Endothelial cell (in vitro differentiated cells): ENCODE results near the gene HBD. TPM values are rescaled to one million over a fixed set of nuclear protein-coding genes. Genes with fewer than 3 reads are reported as not detected.

Experiments used
- DNase-seq: peaks from one replicate; pipeline ENCODE4 v3.0.0; 2021; ENCODE audit warnings: low spot score
- H3K27ac Mint-ChIP-seq: one replicate; pipeline ENCODE4 v1.8.0; 2021; ENCODE audit warnings: mixed read lengths, inconsistent platforms; ENCODE audit not compliant: unreplicated experiment
- H3K27me3 Mint-ChIP-seq: one replicate; pipeline ENCODE4 v1.8.0; 2021; ENCODE audit warnings: mild to moderate bottlenecking, moderate library complexity, mixed read lengths, inconsistent platforms; ENCODE audit not compliant: unreplicated experiment
- H3K36me3 Mint-ChIP-seq: one replicate; pipeline ENCODE4 v1.8.0; 2021; ENCODE audit warnings: mild to moderate bottlenecking, low read depth, mixed read lengths, inconsistent platforms; ENCODE audit not compliant: unreplicated experiment
- H3K4me1 Mint-ChIP-seq: one replicate; pipeline ENCODE4 v1.8.0; 2021; ENCODE audit warnings: mild to moderate bottlenecking, mixed read lengths, inconsistent platforms; ENCODE audit not compliant: unreplicated experiment
- H3K4me3 Mint-ChIP-seq: one replicate; pipeline ENCODE4 v1.8.0; 2021; ENCODE audit warnings: mild to moderate bottlenecking, mixed read lengths, inconsistent platforms; ENCODE audit not compliant: unreplicated experiment
- H3K9me3 Mint-ChIP-seq: one replicate; pipeline ENCODE4 v1.8.0; 2021; ENCODE audit warnings: mixed read lengths, inconsistent platforms; ENCODE audit not compliant: unreplicated experiment
- long read RNA-seq: library from polyadenylated mRNA; unstranded; transcript quantifications from one replicate; pipeline ENCODE4 v2.0.0, GENCODE V29; 2020; ENCODE audit not compliant: unreplicated experiment
- total RNA-seq: library from RNA; stranded (reverse); fragmentation: NEBNext Ultra II Directional; extraction: Animal tissue kit (Norgen Biotek cat#: 25700); gene quantifications from one replicate; pipeline ENCODE4 v1.2.1, GENCODE V29; 2021; ENCODE audit not compliant: unreplicated experiment
- TF ChIP-seq, protein P1 (sequence below): fragments of 200-600 bp; sonication (generic); IDR thresholded peaks from one replicate; pipeline ENCODE4 v1.5.0; 2021; ENCODE audit warnings: antibody characterized with exemption; ENCODE audit not compliant: unreplicated experiment

HBD gene
- total RNA-seq: not detected
- long read RNA-seq: 0 reads

DNA sequence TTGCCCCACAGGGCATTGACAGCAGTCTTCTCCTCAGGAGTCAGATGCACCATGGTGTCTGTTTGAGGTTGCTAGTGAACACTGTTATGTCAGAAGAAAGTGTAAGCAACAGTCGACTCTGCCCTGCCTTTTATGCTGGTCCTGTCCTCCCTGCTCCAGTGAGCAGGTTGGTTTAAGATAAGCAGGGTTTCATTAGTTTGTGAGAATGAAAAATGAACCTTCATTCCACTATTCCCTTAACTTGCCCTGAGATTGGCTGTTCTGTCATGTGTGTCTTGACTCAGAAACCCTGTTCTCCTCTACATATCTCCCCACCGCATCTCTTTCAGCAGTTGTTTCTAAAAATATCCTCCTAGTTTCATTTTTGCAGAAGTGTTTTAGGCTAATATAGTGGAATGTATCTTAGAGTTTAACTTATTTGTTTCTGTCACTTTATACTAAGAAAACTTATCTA is at the start of gene HBD:
Gene HBD (minus strand): TSS at position 103 of the 454 bp plus-strand sequence. CDS start 50 bp downstream, at position 53.
- TF ChIP-seq, protein P1, sequence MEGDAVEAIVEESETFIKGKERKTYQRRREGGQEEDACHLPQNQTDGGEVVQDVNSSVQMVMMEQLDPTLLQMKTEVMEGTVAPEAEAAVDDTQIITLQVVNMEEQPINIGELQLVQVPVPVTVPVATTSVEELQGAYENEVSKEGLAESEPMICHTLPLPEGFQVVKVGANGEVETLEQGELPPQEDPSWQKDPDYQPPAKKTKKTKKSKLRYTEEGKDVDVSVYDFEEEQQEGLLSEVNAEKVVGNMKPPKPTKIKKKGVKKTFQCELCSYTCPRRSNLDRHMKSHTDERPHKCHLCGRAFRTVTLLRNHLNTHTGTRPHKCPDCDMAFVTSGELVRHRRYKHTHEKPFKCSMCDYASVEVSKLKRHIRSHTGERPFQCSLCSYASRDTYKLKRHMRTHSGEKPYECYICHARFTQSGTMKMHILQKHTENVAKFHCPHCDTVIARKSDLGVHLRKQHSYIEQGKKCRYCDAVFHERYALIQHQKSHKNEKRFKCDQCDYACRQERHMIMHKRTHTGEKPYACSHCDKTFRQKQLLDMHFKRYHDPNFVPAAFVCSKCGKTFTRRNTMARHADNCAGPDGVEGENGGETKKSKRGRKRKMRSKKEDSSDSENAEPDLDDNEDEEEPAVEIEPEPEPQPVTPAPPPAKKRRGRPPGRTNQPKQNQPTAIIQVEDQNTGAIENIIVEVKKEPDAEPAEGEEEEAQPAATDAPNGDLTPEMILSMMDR: no peak
- no peak for DNase-seq
- Mint-ChIP-seq H3K9me3 (no peaks in the 10 kb centered on the region), H3K4me1 (no peaks in the 10 kb centered on the region), H3K4me3 (no peak within 1 kb of the TSS), H3K27me3 (no peaks in the 10 kb centered on the region), H3K36me3 (no peaks in the 10 kb centered on the region), H3K27ac (no peak within 1 kb of the TSS)

DNA sequence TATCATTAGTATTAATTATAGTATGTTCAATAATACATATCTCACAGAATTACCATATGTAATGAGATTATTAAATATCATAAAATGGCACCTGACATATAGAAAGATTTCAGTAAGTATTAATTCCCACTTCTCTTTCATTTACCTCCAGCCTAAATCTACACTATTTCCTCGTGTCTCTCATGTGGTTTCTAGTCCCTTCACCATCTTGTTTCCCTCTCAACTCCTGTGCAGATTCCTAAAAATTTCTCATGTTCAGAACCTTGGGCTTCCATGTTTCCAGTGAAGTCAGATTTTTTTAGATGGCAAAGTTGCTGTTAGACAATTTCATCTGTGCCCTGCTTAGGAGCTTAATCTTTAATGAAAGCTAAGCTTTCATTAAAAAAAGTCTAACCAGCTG is 49.6 kb upstream of the HBD start:
- TF ChIP-seq, protein P1: no peak
- no peak for DNase-seq
- Mint-ChIP-seq H3K9me3 (no peaks in the 10 kb centered on the region), H3K27ac (no peak overlapping the region), H3K4me3 (no peak overlapping the region), H3K4me1 (peaks cover 6% of the 10 kb centered on the region), H3K27me3 (no peaks in the 10 kb centered on the region), H3K36me3 (no peaks in the 10 kb centered on the region)

DNA sequence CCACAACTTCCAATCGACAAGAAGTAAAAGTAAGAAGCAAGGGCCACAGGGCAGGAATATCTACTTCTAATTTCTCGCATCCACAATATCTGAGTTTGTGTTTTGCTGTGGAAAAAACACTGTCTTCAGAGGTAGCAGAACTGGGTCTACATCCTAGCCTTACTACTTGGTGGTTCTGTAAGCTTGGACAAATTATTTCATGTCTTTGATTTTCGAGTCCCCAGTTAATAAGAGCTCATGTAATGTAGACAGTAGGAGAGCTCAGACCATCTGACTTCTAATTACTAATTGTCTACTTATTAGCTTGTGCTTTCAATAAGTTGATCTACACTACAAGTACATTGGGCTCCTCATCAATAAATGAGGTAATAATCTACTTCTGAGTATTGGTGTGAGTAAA is 48.8 kb upstream of the HBD start:
- Mint-ChIP-seq H3K4me1 (peaks cover 6% of the 10 kb centered on the region), H3K9me3 (no peaks in the 10 kb centered on the region)

DNA sequence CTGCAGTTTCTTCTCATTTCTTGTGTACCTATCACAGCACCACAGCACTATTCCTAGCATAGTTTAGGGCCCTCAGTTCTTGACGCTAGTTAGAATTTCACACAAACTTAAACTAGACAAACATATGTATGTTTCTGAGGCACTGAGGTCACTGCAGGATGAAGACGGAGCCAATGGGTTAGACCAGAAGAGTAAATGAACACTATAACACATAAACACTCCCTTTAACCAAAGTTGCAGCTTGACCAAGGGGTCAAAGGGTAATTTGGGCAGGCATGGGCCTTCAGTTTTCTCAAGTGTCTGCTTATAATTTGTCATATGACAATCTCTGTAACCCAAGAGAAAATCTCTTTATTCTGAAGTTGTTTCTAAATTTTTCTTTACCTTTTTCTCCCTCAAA is 48.3 kb upstream of the HBD start:
- TF ChIP-seq, protein P1: no peak
- Mint-ChIP-seq H3K36me3 (no peaks in the 10 kb centered on the region), H3K4me1 (peaks cover 6% of the 10 kb centered on the region), H3K27ac (no peak overlapping the region), H3K27me3 (no peaks in the 10 kb centered on the region), H3K9me3 (no peaks in the 10 kb centered on the region), H3K4me3 (no peak overlapping the region)
- DNase-seq: no peak

More for the DNA sequence above, 48.8 kb upstream of the HBD start:
- H3K27me3 Mint-ChIP-seq: no peaks in the 10 kb centered on the region
- no peak overlapping the region for H3K4me3 Mint-ChIP-seq
- DNase-seq: no peak
- H3K36me3 Mint-ChIP-seq: no peaks in the 10 kb centered on the region
- TF ChIP-seq, protein P1: no peak
- no peak overlapping the region for H3K27ac Mint-ChIP-seq

- H3K36me3 Mint-ChIP-seq: no peaks in the 10 kb centered on the region
Observed at GRCh38 chr11:5281596-5281995, 47.3 kb upstream of the HBD start.

More at GRCh38 chr11:5281596-5281995, 47.3 kb upstream of the HBD start:
- H3K4me3 Mint-ChIP-seq: no peak overlapping the region
- H3K9me3 Mint-ChIP-seq: no peaks in the 10 kb centered on the region
- H3K4me1 Mint-ChIP-seq: peaks cover 6% of the 10 kb centered on the region
- DNase-seq: no peak
- H3K27me3 Mint-ChIP-seq: no peaks in the 10 kb centered on the region
- TF ChIP-seq, protein P1: no peak
- H3K27ac Mint-ChIP-seq: no peak overlapping the region
